NCI-H1436 treated with DMSO at 0.1 percent for 48 hours (cell line): Measurements from ENCODE around the gene ITSN1.
"Not testable (repeated sequence)": the region's sequence is repeated elsewhere in the genome, so short reads cannot be mapped to it uniquely, and the experiment has no call there.

Source experiments
- DNase-seq: peaks from one replicate; lab custom pipeline; 2025; lab: John Stamatoyannopoulos, UW

The ITSN1 gene

DNA sequence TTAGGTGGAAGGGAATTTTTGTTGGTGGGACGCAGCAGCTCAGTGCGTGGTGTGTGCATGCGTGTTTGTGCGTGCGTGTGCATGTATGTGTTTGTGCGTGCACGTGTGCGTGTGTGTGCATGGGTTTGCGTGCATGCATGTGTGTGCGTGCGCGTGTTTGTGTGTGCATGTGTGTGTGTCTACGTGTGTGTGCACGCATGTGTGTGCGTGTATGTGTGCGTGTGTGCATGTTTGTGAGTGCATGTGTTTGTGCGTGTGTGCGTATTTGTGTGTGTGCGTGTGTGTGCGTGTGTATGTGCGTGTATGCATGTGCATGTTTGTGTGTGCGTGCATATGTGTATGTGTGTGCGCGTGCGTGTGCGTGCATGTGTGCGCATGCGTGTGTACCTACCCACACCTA is 253.1 kb downstream of the ITSN1 start:
- no peak for DNase-seq

GRCh38 chr21:33896691-33897090 is 254.4 kb downstream of the ITSN1 start:
- DNase-seq, result no peak

DNA sequence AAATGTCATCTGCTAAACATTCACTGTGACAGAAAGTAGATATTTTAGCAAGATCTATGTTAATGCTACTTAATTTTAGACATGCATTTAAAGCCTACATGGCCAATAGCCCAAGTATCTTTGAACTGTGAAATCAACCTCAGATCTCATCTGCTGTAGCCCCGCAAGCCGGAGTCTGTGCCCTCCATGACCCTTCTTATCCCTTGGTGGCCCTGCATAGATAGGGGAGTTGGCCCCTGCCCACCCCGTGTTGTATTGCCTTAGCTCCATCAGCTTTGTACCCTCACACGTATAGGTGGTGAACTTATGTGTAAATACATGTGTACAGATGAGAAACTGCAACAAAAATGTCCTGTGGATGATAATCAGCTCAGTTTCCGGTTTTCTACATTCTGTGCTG is 254.8 kb downstream of the ITSN1 start:
- no peak for DNase-seq

- no peak for DNase-seq
Observed at GRCh38 chr21:33897739-33898138, 255.4 kb downstream of the ITSN1 start.

DNA sequence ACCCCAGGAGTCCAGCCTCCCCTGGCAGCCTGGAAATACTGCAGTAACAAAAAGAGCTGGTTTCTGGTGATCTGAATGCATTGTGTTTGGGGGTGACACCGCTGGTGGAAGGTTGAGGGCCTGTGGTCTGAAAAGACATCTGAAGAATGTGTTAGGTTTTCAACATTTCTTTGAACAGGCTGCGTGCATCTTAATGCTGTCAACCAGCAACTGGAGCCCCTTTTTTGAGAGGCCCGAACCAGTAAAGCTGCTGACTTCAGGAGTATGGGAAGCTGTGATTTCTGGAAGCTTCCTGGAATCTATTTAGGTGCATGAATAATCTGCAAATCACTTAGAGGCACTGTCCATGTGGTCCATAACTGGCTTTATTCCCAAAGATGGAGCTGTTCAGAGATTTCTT is 256.3 kb downstream of the ITSN1 start:
- DNase-seq, result no peak

DNA sequence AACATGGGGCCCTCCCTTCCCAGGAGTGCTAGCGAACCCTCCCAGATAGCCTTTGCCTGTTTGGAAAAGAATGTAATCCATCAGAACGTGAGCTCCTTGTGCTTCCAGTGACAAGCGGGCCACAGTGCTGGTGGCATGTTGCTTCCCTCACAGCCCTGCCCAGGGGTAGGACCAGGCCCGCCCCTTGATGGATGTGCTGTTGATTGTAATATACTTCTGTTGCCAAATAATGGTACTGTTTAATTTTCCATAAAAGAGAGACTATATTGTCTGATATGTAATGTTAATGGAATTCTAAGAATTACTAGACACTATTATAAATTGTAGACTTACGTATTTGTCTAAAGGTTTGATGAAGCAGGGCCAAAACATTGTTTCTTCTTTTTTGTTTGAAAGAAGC is 256.9 kb downstream of the ITSN1 start:
- no peak for DNase-seq

DNA sequence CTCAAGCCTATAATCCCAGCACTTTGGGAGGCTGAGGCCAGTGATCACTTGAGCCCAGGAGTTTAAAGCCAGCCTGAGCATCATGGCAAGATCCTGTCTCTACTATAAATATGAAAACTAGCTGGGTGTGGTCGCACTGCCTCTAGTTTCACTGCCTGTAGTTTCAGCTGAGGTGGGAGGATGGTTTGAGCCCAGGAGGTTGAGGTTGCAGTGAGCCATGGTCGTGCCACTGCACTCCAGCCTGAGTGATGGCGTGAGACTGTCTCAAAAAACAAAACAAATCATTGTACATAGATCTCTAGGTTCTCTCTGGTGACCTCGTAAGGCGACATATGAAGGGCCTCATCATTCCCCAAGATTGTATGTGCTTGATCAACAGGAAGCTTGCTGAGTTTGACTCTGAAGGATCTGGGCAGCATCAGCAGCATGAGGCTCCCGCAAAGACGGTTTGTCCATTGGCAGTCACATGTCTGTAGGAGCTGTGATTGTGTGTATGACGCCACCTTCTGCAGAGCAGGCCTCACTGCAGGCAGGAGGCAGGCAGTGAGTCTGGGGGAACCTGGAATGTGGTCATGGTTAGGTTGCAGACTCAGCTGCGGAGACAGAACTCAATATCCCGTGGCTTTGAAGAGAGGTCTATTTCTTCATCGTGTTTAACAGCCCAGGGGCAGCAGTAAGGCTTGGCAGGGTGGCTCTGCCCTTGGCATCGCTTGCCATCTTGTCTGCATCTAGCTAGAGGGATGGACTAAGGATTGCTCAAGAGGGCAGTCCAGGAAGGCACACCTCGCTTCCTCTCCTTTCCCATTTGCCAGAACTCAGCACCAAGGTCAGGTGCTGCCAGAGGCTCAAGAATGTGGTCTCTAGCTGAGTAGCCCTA is 259.3 kb downstream of the ITSN1 start:
- DNase-seq, result no peak

GRCh38 chr21:33902349-33902748 is 260.0 kb downstream of the ITSN1 start:
- DNase-seq, result no peak

DNA sequence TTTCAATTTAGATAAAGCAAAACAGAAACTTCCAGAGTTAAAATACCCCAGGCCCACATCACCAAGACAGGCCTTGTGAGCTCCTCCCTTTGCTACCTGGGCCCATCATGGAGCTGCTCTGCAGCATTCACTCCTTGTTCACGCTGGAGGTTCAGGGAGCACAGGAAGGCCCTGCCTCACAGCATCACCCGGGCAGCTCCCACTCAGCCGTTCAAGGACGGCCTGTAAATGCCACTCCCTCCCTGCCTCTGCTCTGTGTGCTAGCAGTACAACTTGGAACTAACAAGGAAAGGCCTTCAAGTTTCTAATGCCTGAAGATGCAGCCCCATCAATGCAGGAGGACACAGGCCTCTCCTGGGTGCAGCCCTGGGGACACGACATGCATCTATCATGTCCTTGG is 261.7 kb downstream of the ITSN1 start:
- no peak for DNase-seq

GRCh38 chr21:33908760-33909159 is 266.5 kb downstream of the ITSN1 start:
- DNase-seq, result no peak

DNA sequence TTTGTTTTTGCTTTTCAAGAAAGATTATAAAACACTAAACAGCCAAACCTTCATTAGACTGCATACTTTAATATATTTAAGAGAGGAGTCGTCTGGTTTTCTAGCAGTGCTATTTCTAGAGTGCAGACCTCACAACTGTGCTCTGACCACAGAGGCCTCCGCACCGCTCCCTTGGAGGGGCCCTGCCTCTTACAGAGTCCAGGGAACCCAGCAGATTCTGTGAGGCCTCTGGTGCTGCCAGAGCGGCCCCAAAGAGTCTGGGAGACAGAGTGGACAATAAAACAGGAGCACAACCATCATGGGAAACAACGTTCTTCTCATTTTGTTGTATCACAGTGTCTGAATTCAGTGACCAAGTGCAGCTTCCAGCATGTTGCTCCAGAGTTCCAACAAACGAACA is 267.5 kb downstream of the ITSN1 start:
- DNase-seq, result no peak

GRCh38 chr21:33914188-33914587 is 271.9 kb downstream of the ITSN1 start:
- DNase-seq, result no peak

GRCh38 chr21:33915368-33916199 is 273.3 kb downstream of the ITSN1 start, which contains the start of gene ATP5PO:
TSS of gene ATP5PO (minus strand) at chr21:33915804. CDS start at chr21:33915763, 41 bp downstream.
- DNase-seq, result peak; percentile 87

GRCh38 chr21:33916200-33916567 is 273.9 kb downstream of the ITSN1 start:
- DNase-seq, result no peak

GRCh38 chr21:33917421-33917820 is 275.1 kb downstream of the ITSN1 start:
- no peak for DNase-seq

GRCh38 chr21:33924079-33924765 is 281.9 kb downstream of the ITSN1 start:
- peak; percentile 38 for DNase-seq

DNA sequence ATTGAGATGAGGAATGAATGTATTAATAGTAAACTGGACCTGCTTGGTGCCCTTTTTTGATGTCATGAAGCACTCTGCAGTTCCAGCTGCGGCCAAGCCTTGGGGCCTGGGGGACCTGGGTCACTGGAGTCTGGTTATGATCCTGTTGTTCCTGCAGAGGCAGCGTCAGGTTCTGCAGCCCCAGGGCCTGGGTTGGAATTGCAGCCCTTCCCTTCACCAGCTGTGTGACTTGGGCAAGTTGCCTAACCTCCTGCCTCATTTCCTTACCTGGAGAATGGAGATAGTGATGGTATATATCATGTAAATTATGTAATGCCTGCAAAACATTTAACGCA is 282.4 kb downstream of the ITSN1 start:
- no peak for DNase-seq

DNA sequence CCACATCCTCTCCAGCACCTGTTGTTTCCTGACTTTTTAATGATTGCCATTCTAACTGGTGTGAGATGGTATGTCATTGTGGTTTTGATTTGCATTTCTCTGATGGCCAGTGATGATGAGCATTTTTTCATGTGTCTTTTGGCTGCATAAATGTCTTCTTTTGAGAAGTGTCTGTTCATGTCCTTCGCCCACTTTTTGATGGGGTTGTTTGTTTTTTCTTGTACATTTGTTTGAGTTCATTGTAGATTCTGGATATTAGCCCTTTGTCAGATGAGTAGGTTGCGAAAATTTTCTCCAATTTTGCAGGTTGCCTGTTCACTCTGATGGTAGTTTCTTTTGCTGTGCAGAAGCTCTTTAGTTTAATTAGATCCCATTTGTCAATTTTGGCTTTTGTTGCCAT is 283.9 kb downstream of the ITSN1 start:
- DNase-seq, result not testable (repeated sequence)

GRCh38 chr21:33931052-33931798 is 288.9 kb downstream of the ITSN1 start:
- DNase-seq, result not testable (repeated sequence)

GRCh38 chr21:33931799-33932390 is 289.6 kb downstream of the ITSN1 start:
- DNase-seq, result no peak

GRCh38 chr21:33932731-33933130 is 290.4 kb downstream of the ITSN1 start:
- DNase-seq, result no peak
